GM19238 (cell line): ENCODE data around the gene CFDP1.
"Not testable (repeated sequence)": the region's sequence is repeated elsewhere in the genome, so short reads cannot be mapped to it uniquely, and the experiment has no call there.

ENCODE experiments used
- DNase-seq: peaks from one replicate; pipeline ENCODE4 v3.0.0; 2011; ENCODE audit warnings: low spot score; ENCODE audit not compliant: insufficient read length

The CFDP1 gene

GRCh38 chr16:75459691-75460090 is 26.4 kb upstream of the CFDP1 start:
- DNase-seq, result no peak

GRCh38 chr16:75458439-75458838 is 25.1 kb upstream of the CFDP1 start:
- no peak for DNase-seq

DNA sequence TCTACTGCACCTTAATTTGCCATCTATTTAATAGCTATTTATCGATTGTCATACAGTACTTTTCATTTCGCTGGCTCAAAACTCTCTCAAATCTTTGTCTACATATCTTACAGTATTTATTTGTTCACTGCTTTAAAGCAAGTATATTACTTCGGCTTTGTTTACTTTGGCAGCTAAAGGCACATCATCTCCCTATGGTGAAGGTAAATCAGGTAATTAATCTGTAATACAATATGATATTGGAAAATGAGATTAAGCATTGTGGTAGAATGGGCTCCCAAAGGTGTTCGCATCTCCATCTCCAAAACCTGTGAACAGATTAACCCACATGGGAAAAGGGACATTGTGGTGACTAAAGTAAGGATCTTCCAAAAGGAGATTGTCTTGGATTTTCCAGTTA is 24.7 kb upstream of the CFDP1 start:
- no peak for DNase-seq

- DNase-seq, result no peak
These were observed 24.2 kb upstream of the CFDP1 start for GRCh38 chr16:75457485-75458021.

- DNase-seq, result no peak
These were observed 23.7 kb upstream of the CFDP1 start for GRCh38 chr16:75456971-75457370.

DNA sequence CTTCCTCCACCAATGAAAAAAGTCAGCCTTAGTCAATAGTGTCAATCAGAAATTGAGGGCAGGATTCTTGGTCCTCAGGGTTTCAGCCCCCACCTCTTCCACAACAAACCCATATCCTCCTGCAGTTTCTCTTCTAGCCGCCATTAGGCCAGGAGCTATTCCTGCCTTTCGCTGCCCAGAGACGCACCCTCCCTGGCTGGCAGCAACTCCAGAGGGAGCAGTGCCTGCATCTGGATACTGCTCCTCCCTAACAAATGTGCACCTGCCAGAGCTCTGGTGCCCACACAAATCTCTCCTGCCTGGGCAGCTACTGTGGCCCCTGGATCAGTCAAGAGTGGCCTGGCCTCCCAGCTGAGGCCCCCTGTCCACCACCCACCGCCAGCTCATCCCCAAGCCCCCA is 23.2 kb upstream of the CFDP1 start:
- DNase-seq, result not testable (repeated sequence)

GRCh38 chr16:75455677-75456076 is 22.4 kb upstream of the CFDP1 start:
- no peak for DNase-seq

DNA sequence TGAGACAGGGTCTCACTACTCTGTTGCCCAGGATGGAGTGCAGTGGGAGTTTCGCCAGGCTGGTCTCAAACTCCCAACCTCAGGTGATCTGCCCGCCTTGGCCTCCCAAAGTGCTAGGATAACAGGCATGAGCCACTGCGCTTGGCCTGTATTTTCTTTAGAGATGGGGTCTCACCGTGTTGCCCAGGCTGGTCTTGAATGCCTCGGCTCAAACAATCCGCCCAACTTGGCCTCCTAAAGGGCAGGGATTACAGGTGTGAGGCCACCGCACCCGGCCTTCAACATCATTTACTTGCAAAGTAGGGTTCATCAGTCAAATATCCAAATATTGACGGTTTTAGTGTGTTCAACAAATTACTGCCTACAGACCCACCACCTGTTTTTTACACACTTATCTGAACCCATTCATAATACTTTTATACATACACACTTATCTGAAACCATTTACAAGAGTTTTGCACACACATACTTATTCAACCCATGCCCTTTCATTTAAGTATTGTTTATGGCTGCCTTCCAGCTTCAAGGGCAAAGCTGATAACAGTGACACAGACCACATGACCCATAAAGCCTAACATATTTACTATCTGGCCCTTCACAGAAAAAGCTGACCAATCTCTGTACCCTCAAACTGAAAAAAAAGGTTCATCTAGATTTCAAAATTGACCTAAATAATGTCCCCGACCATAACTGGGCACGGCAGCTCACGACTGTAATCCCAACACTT is 19.3 kb upstream of the CFDP1 start:
- no peak for DNase-seq

DNA sequence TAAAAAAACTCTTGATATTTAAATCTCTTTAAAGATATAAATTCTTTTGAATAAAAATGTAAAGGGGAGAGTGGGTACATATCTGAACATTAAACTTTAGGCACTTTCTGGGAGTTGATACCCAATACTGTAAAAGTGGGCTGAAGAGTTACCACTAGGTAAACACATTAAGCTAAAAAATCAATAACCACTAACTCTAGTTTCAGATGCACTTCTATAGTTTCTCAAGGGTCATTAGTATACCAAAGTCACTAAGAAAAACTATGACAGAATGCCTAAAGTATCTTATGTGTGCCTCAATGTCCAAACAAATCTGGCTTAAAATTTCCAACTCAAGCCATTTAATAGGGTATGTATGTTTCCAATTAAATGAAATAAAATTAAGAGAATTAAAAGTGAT is 13.1 kb upstream of the CFDP1 start:
- no peak for DNase-seq

- no peak for DNase-seq
These were observed 12.0 kb upstream of the CFDP1 start for GRCh38 chr16:75445298-75445697.

DNA sequence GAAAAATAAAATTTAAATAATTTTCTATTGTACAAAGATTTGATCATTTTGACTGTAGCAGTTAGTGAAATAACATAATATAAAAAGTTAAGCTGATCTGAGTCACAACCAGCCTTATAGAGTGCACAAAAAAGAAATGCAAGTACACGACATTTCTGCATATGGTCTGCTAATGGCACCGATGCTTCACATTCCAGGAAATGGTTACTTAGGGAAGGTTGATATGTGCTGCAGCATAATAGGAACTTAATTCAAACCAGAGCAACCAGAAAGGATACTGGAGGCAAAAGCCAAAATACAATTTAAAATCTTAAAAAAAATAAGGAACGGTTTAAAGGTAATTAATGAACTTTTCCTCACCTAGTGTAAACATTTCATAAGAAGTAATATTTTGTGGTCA is 10.0 kb upstream of the CFDP1 start:
- no peak for DNase-seq

DNA sequence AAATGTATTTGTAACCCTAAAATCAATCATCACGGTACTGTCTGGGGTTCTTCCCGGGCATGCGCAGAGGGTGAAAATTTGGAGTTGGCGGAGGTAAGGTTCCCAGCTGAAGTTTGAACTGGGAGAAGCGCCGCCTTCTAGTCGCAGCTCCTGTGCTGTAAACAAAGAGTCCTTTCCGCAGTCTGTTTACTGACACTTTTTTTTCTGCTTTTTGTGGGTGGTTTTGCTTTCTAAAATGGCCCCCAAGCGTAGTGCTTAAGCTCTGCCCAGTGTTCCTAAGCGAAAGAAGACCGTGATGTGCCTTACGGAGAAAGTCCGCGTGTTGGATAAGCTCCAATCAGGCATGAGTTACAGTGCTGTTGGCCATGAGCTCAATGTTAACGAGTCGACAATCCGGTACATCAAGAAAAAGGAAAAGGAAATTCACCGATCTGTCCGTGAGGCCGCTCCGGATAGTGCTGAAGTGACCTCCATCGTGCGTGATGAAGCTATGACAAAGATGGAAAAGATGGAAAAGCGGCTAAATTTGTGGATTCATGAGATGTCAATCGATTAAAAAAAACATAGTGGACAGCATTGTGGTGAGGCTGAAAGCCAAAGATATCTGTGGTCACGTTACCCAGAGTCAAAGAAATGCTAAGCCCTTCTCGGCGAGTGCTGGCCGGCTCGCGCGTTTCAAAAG is 570 bp upstream of the CFDP1 start:
- DNase-seq, result peak; percentile 63

DNA sequence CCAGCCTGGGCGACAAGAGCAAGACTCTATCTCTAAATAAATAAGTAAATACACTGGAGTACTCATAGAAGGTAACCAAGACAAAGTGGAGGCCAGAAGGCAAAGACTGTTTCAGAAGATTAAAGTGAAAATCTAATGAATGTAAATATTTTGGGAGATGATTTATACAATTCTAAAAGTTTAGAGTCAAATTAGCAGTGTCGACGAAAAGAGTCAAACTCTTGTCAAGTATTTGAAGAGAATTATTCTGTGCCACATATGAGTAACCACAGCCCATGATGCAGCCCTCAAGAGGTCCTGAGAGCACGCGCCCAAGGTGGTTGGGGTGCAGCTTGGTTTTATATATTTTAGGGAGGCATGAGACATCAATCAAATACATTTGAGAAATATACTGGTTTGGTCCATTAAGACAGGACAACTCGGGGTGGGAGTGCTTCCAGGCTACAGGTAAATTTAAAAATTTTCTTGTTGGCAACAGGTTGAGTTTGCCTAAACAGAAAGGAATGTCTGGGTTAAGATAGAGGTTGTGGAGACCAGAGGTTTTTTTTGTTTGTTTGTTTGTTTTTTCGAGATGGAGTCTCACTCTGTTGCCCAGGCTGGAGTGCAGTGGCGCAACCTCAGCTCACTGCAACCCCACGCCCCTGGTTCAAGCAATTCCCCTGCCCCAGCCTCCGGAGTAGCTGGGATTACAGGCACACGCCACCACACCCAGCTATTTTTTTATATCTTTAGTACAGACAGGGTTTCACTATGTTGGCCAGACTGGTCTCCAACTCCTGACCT is 3.5 kb downstream of the CFDP1 start:
- DNase-seq, result no peak

- not testable (repeated sequence) for DNase-seq
These were observed 6.8 kb downstream of the CFDP1 start for GRCh38 chr16:75426524-75426923.

- DNase-seq, result not testable (repeated sequence)
These were observed 9.1 kb downstream of the CFDP1 start for GRCh38 chr16:75424105-75424762.

- DNase-seq, result no peak
These were observed 9.6 kb downstream of the CFDP1 start for GRCh38 chr16:75423723-75424104.

- DNase-seq, result no peak
These were observed 11.5 kb downstream of the CFDP1 start for GRCh38 chr16:75421820-75422126.

- no peak for DNase-seq
These were observed 12.1 kb downstream of the CFDP1 start for GRCh38 chr16:75420987-75421819.

GRCh38 chr16:75416904-75417565 is 16.3 kb downstream of the CFDP1 start:
- DNase-seq, result no peak

DNA sequence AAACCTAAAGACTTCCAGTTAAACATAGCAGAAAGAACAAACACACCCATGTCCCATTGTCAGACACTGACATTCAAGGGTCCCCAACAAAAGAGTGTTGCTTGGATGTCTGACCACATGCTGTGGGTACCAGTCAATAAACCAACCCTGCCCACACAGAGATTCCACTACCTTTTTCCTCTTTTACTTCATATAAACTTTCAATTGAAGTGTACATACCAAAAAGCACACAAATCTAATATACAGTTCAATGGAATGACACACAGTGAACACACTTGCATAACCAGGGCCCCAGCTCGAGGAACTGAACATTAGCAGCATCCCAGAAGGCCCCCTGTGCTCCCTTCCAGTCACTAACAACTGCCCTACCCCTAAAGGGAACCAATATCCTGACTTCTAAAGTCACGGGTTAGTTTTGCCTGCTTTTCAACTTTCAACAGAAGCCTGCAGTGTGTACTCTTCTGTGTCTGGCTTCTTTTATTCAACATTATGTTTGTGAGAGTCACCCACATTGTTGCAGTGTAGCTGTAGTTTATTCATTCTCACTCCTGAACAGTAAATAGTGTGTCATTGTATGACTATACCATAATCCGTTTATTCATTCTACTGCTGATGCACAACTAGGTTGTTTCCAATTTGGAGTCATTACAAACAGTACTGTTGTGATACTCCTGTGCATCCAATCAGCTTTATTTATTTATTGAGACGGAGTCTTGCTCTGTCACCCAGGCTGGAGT is 18.0 kb downstream of the CFDP1 start:
- DNase-seq, result no peak
